ENCODE data around the gene NFKBIE. TPM values are rescaled to one million over a fixed set of nuclear protein-coding genes. Genes with fewer than 3 reads are reported as not detected.
"Not testable (repeated sequence)": the region's sequence is repeated elsewhere in the genome, so short reads cannot be mapped to it uniquely, and the experiment has no call there.

The NFKBIE gene
- total RNA-seq, 1 experiment from 2014 or later, result 2.4 TPM

DNA sequence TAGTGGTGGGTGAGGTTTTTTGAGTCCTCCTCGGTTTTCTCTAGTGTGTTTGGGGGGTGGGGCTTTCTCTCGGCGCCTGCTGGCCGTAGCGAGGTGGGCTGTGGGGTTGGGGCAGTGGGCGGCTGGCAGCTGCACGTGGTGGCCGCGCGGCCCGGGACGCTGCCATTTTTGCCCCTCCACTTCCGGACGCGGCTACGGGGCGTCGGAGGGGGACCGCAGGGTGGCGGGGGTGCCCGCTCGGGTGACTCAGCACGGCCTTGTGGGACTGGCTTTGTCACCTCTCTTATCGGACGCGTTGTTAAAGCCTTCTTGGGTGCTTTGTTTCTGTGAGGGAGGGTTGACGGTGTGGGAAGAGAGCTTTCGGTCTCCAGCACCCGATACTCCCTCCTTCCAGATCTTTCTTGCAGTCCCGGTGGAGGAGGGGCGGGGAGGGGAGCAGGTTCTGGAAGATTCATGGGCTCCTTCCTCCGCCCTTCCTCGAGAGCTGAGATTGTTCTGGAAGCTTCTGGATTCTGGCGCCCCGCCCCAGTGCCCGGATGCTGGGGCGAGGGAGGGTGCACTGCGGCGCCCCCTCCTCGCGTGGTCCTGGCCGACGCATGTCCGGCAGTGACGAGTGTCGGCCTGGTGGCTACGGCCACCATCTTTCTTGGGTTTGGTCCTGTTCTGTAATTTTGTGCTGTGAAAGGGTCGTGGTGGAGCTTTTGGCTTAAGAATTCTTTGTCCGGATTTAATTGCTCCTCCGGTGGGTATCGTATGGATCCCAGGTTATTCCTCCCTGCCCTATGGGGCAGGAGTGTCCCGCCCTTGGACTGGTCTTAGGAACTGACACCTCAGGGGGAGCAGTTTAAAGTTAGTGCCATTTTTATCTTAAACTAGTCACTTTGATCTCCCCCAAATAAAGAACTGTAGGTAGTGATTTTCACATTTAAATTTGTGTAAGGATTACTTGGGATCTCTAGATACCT is 17.7 kb downstream of the NFKBIE start:
- no peak for DNase-seq (ENCODE audit: extremely low read depth, low read depth)

DNA sequence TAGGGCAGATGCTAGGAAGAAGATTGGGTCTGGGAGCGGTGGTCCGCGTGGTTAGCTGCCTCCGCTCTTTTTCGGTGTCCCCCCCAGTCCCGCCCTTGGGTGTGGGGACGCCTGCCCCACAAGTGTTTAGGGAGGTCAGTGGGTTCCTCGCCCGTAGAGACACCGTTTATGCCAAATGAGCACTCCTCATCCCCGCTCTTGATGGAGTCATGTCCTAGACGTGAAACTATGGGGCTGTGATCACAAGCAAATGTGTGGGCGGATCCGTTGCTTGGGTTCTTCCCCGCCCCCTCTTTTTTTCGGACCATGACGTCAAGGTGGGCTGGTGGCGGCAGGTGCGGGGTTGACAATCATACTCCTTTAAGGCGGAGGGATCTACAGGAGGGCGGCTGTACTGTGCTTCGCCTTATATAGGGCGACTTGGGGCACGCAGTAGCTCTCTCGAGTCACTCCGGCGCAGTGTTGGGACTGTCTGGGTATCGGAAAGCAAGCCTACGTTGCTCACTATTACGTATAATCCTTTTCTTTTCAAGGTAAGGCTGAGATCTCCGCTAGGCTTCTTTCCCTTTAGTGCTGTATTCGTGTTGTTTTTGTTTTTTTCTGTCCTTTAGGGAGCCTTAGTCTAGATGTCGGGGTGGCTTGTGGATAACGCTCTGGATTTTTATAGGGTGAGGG is 18.6 kb downstream of the NFKBIE start, which contains the start of gene HSP90AB1:
HSP90AB1 (plus strand) TSS at position 439 of the 675 bp plus-strand sequence. CDS start 1,529 bp downstream, outside the sequence.
- DNase-seq (ENCODE audit: extremely low read depth, low read depth), result peak; percentile 94

DNA sequence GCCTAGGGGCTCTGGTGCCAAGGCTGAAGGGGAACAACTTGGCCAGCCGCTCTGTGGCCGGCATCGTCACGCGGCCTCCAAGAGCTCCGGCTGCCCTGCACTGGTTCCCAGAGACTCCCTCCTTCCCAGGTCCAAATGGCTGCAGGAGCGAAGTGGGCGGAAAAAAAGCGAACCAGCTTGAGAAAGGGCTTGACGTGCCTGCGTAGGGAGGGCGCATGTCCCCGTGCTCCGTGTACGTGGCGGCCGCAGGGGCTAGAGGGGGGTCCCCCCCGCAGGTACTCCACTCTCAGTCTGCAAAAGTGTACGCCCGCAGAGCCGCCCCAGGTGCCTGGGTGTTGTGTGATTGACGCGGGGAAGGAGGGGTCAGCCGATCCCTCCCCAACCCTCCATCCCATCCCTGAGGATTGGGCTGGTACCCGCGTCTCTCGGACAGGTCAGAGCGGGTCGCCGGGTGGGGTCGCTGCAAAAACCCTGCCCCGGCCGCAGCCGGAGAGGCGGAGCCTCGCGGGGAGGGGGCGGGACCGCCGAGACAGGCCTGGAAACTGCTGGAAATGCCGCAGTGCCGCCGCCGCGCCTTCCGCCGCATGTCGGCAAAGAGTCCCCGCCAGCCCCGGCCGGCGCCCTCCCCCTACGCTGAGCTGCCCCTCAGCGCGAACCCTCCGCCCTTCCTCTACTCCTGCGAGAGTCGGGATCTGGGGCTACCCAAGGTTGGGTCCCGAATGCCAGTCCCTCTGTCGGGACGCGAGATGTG is 19.3 kb downstream of the NFKBIE start:
- no peak for DNase-seq (ENCODE audit: extremely low read depth, low read depth)

DNA sequence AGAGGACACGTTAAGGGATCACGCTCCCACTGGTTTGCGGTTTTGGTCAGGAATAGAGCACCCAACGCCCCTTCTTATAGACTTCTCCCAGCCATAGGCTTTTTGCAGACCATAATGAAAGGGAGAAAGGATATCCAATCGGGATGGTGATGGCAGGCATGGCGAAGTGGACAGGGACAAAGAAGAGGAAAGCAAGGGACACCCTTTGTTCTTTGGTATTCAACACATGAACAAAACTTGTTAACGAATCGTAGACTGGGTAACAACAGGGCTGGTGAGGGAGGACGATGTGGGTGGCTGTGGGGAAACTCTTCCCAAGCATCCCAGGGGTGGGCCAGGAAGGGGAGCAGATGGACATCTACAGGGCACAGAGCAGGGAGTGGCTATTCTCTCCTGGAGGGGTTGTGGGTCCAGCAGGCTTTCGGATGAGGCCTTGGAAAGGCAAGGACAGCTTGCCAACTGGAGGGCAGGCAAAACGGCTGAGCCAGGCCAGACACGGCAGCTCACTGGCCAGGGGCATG is 19.9 kb downstream of the NFKBIE start:
- no peak for DNase-seq (ENCODE audit: extremely low read depth, low read depth)

DNA sequence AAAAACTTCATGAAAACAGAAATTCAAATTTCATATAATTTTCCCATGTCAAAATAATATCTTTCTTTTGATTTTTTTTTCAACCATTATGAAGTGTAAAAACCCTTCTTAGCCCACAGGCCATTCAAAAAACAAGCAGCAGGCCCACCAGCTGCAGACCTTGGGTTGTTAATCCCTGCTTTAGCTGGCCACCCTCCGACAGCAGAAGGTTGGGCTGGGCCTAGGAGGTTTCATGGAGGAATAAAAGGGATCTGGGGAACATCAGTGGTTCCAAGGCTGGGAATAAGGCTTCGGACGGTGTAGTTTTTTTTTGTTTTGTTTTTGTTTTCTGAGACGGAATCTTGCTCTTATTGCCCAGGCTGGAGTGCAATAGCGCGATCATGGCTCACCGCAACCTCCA is 22.0 kb downstream of the NFKBIE start:
- no peak for DNase-seq (ENCODE audit: extremely low read depth, low read depth)

DNA sequence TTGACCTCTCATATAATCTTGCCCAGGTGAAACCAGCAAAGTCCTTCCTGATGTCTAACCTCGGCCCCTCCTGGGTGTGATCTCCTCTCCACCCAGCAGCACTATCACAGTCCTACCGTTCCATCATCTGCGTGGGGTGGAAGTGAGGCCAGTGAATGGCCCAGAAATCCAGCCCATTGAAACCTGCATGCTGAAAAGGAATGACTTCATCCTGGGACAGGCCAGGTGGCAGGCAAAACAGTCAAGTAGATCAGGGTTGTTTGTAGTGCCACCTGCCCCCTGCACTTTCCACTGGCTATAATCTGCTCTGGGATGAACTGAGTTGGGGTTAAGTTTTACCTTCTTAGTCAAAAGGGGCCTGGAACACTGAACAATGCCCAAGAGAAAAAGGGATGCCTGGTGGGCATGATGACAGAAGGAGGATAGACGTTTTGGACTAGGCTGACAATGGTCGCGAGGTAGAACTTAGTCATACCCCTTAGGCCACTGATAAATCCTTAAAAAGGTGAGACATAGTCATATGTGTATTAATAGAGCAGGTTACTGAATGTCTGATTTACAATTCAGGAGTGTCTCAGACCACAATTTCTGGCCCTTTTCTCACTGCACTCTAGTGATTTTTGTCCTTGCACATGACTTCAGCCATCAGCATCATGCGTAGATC is 26.5 kb downstream of the NFKBIE start:
- no peak for DNase-seq (ENCODE audit: extremely low read depth, low read depth)

DNA sequence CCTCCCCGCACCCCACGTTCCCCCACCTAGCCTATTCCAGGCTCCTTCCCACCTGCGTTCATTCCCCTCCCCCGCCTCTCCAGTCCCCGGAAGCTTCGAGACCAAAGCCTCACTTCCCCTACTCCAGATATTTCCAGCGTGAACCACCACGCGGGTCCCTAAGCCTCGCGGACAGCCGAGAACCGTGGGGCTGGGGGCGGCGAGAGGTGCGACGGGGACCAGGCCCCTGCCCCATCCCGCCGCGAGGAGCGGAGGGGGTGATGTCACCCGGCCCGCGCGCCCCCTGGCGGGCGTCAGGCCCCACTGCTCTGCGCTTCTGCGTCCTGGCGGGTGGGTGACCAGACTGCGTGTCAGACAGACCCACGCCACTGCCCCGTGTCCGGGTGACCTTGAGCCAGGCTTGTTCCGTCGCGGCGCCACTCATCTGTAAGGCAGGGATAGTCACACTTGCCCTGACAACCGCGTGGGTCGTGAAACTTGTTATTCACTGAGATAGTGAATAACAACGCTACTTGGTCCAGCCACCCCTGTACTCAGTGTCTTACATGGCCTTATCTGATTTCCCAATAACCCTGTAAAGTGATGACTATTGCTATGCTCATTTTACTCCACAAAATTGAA is 27.4 kb downstream of the NFKBIE start:
- DNase-seq (ENCODE audit: extremely low read depth, low read depth), result no peak

DNA sequence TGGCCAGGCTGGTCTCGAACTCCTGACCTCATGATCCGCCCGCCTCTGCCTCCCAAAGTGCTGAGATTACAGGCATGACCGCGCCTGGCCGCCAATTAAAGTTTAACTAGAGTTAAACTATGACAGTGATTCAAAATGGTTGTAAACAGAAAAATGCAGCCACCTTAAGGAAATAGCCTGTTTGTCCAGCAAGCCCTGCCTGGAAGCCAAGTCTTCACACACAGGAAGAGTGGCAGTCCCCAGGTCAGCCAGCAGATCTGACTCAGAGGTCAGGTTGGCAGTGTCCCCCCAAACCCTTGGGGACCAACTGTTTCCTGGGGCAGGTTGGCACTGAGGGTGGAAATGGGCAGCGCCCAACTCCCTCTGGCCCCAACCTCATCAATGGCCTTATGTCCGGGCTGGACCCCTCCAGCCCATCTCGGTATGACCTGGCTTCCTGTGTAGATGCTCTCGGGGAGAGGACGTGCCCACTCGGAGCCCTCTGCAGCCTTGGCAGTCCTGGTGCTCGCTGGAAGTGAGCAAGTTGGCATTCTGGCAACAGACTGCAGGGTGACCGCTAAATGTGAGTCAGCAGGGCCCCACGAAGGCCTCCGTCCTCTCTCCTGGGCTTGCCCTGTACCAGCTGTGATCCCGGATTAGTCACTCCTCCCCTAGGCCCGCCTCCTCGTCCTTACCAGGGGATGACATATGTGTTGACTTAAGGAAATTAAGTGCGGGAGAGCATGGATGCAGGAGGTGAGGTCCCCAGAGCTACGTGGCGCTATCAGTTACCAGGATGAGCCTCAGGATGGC is 28.1 kb downstream of the NFKBIE start:
- peak; percentile 90 for DNase-seq (ENCODE audit: extremely low read depth, low read depth)

DNA sequence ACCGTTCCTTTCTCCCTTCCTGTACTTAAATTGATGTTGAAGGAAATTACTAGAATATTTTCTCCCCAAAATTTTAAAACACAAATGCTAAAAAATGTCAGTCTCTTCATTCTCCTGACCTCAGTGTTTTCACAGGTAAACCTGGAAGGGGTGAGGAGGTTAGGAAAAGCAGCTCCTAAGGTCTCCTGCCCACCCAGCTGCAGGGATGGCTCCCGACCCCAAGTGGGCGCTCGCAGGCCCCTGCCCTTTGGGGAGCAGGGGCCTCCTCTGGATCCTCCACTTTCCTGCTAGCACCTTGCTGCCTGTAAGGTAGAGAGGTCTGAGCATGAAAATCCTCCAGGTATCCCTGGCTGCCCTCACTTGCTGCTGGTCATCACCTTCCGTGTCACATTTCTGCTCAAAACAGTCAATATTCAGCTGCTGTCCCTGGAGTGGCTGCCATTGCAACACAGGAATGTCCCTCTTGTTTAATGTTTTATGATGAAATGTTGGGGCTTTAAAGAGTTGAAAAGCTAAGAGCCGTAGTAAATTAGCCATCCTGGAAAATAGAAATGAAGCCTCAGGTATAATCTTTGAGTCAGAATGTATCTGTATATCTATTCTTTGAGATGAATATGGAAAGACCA is 29.3 kb downstream of the NFKBIE start:
- no peak for DNase-seq (ENCODE audit: extremely low read depth, low read depth)

DNA sequence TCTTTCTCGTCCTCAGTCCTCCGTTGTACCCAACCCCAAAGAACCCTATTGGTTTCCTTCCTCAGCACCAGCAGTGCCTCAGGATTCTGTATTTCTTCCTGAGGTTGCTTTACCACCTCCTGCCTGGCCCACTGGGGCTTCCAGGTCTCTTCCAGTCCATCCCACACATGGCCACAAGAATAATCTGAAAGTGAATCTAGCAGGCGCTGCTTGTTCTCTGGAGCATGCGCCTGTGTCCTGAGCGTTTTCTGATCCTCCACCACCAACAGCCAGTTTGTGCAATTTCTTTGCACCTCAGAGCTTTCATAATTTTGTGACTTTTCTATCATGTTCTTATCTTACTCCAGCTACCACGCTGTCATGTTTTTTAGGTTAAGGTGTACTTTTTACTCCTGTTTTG is 30.1 kb downstream of the NFKBIE start:
- DNase-seq (ENCODE audit: extremely low read depth, low read depth), result no peak

DNA sequence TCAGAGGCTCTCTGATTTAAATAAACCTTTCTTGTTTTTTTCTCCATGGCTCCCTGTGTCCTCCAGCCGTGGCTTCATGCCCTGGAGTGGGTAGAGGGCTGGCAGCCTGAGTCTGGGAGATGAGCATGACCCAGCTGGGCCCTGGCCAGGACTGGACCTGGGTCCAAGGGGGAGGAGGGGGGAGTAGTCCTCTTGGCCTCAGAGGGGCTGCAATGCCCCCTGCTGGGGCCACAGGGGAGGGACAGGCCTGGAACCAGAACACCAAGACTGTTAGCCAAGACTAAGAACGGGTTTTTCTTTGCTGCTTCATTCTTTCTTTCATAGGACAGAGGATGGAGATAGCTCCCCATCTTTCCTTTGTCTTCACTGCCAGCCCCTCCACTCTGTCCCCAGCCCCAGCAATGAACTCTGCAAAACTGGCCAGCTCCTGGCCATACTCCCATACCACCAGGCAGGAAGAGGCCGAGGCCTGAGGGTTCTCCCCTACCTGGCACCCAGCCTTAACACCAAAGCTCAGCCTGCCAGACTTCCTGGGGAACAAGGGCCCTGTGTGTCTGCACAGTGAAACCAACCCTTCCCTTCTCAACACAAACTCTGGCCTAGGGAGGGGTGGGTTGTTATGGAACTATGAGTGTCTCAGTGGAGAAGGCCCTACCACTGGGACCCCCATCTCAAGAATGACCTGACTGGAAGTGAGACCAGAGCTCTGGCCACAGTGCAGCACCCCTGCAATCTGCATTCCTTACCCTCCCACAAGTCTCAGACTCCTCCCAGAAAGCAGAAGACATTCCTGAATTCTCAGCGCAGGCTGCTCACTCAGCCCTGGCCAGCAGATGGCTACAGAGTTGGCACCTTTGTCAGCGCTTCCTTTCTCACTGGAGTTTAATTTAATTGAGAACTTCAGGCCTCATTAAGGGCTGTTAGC is 31.0 kb downstream of the NFKBIE start:
- DNase-seq (ENCODE audit: extremely low read depth, low read depth), result no peak

DNA sequence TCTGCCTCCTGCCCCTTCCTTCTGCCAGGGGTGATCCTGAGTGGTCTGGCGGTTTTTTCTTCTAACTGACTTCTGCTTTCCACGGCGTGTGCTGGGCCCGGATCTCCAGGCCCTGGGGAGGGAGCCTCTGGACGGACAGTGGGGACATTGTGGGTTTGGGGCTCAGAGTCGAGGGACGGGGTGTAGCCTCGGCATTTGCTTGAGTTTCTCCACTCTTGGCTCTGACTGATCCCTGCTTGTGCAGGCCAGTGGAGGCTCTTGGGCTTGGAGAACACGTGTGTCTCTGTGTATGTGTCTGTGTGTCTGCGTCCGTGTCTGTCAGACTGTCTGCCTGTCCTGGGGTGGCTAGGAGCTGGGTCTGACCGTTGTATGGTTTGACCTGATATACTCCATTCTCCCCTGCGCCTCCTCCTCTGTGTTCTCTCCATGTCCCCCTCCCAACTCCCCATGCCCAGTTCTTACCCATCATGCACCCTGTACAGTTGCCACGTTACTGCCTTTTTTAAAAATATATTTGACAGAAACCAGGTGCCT is 31.7 kb downstream of the NFKBIE start:
- no peak for DNase-seq (ENCODE audit: extremely low read depth, low read depth)

DNA sequence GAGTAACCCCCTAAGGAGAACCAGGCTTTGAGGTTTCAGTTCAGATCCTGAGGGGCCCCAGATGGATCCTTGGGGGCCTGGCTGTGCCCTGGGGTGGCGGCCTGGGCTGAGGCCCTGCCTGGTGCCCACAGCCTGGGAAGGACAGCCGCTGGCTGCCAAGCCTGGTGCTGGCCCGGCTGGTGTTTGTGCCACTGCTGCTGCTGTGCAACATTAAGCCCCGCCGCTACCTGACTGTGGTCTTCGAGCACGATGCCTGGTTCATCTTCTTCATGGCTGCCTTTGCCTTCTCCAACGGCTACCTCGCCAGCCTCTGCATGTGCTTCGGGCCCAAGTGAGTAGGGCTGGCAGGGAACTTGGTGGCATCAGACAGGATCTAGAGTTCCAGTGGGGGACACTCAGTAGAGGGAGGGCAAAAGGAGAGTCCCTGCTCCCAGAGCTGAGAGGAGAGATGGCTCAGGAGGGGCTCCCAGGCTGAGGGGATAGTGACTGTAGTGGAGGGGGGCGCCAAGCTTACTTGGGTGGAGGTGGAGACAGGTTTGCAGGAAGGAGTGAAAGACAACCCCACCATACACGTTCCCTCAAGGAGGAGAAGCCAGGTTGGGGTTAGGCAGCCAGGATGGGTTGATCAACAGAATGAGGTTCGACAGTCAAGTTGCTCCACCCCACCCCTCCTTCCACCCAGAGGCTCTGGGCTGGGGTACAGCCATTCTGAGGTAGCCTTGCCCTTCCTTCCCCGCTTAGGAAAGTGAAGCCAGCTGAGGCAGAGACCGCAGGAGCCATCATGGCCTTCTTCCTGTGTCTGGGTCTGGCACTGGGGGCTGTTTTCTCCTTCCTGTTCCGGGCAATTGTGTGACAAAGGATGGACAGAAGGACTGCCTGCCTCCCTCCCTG is 32.4 kb downstream of the NFKBIE start:
- no peak for DNase-seq (ENCODE audit: extremely low read depth, low read depth)

DNA sequence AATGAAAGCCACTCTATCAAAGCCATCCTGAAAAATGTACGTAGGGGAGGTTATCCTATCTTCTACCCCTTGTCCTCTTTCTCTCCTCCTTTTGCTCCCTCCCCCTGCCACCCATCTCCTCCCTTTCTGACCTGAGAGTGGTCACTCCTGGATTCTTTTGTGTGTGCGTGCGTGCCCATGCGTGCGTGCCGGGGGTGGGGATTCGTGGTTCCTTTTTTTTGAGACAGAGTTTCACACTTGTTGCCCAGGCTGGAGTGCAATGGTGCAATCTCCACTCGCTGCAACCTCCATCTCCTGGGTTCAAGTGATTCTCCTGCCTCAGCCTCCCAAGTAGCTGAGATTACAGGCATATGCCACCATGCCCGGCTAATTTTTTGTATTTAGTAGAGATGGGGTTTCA is 33.9 kb downstream of the NFKBIE start:
- not testable (repeated sequence) for DNase-seq (ENCODE audit: extremely low read depth, low read depth)

DNA sequence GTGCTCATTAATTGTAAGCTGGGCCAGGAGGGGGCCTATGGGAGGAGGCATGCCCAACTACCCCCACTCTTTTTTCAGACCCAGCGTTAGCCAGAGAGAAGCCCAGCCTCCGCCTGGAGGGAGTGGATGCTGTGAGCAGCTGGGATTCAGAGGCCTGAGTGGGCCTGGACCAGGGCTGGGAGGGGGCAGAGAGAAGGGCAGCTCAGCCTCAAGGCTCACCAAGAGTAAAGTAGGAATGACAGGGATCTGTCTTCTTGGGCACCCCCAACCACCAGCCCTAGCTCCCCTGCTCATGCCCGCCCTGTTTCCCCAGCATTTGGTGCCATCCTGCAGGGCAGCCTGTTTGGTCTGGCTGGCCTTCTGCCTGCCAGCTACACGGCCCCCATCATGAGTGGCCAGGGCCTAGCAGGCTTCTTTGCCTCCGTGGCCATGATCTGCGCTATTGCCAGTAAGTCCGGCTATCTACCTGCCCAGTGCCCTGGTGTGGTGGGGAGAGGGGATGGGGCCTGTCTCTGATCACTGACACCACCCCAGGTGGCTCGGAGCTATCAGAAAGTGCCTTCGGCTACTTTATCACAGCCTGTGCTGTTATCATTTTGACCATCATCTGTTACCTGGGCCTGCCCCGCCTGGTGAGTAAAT is 35.2 kb downstream of the NFKBIE start:
- DNase-seq (ENCODE audit: extremely low read depth, low read depth), result no peak

Data from NCI-H460 (cell line).